GM18520 (cell line): ENCODE measurements around the gene C3orf52.

Experiments
- ATAC-seq: cut with Tn5 transposase; IDR thresholded peaks from one replicate; pipeline ENCODE4 v1.9.1; 2021; ENCODE audit not compliant: unreplicated experiment

C3orf52 gene

DNA sequence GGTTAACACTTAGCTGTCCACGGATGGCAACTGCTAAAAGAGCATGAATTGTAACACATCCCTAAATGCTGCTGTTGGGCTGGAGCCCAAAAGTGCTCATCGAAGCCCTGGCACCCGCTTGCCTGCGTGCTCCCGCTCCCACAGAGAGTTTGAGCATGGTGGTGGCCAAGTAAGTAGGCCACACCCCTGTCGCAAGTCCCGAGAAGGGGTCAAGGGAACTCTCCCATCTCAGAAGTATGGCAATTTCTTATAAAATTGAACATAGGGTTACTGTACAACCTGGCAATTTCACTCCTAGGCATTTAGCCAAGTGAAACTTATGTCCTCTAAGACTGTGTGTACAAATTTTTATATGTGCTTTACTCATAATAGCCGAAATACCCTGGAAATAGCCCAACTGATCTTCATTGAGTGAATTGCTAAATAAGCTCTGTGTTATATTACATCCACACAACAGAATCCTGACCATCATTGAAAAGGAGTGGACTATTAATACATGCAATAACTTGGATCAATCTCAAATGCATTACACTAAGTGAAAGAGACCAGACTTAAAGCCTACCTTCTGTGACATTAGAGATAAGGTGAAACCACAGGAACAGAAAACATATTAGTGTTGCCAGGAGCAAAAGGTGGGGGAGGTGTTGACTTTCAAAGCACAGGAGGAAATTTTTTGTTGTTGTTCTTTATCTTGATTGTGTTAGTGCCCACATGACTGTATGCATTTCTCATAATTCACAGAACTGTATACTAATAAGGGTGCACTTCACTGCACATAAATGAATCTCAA is 48.3 kb downstream of the C3orf52 start:
- ATAC-seq = no peak

DNA sequence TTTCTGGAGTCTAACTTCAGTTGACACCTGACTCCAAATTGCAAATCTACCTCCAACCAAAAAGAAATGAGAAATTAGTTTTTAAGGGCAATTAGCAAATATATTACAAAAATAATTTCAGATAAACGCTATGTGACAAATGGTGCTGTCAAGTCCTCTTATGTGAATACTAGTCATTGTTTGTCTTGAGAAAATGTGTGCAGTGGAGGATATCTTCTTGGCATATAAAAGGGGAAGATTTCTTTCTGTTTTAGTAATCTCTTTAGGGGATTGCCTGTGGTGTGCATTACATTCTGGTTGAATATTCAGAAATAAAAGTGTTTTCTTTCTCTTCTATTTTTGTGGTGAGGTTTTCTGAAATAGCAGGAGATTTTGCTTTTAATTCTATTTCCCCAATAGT is 49.9 kb downstream of the C3orf52 start:
- no peak for ATAC-seq

DNA sequence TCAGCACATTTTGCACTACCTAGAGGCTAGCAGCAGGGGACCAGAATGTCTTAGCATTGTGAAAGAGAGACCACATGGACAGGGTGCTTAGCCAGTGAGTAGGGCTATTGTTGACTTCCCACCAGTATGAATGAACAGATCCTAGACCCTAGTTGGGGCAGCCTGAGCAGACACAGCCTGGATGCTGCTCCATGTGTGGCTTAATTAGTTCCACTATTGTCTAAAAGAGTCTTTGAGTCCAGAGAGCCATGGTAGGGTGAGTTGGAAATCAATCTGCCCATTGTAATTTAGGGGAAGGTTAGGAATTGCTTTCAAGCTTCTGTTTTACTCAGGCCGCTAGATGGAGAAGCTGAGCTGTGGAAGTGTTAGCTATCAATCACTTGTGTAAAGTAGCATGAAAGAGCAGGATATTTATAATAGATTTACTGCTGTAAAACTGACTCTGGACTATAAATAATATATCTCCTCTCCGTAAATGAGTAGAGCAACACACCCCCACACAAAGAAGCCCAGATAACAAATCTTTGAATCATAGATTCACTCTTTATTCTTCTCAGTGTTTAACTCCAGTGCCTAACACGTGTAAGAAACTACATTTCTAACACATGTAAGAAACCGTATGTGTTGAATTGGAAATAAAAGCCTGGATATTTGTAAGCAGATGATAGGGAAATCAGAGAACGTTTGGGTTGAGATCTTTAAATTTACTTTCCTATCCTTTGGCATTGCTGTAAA is 50.9 kb downstream of the C3orf52 start:
- ATAC-seq = no peak

- no peak for ATAC-seq
Measured at GRCh38 chr3:112137781-112138180, 51.6 kb downstream of the C3orf52 start.

- no peak for ATAC-seq
Measured at GRCh38 chr3:112138219-112138969, 52.2 kb downstream of the C3orf52 start.

DNA sequence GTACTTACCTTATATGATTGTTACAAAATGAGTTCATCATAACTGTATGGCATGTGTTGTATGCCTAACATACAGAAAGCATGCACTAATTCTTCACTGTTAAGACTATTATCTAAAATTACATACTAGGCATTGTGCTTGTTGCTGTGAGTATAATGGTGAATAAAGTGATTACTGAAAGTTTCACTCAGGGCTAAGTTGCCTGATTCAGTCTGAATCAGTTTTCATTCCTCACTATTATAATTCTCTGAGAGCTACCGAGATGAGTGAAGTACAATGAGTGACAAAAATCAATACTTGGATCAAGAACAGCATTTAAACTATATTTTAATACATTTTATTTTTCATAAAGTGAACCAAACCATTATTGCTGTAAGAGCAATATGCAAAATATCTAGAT is 54.4 kb downstream of the C3orf52 start:
- ATAC-seq = no peak

DNA sequence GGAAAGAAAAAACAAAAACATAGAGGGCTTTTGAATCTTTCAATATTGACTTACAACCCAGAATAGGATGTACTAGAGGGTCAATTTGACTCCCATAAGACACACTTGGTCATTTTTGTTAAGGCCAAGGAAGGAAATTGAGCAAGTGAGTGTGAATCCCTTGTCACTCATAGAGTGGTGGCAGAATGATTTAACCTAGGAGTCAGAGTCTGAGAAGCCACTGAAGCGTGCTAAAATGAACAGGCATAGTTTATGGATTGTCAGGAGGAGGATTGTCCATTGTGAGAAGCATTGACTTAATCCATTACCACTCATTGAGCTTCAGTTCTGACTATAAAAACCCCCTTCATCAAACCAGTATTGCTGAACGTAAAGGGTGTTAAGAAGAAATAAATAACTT is 55.1 kb downstream of the C3orf52 start:
- no peak for ATAC-seq

- ATAC-seq = peak; percentile 84
Measured at GRCh38 chr3:112143251-112143650, 57.1 kb downstream of the C3orf52 start.

DNA sequence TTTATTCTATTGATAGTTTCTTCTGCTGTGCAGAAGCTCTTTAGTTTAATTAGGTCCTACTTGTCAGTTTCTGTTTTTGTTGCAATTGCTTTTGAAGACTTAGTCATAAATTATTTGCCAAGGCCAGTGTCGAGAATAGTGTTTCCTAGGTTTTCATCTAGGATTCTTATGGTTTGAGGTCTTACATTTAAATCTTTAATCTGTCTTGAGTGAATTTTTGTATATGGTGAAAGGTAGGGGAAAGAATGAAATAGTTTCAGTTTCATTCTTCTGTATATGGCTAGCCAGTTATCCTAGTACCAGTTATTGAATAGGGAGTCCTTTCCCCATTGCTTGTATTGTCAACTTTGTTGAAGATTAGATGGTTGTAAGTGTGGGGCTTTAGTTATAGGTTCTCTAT is 57.5 kb downstream of the C3orf52 start:
- no peak for ATAC-seq

DNA sequence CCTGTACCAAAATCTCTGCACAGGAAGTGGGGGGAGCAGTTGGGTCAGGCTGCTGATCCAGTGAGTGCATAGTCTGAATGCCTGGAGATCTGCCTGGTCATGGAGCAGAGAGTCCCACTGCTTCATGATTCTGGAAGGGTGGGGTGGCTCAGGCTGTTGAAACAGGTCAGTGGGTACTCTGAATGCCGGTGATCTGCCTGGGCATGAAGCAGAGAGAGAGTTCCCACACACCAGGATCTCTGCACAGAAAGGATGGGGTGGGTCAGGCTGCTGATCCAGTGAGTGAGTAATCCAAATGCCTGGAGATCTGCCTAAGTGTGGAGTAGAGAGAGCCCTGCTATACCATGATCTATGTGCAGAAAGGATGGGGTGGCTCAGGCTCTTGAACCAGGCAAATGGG is 62.9 kb downstream of the C3orf52 start:
- ATAC-seq = no peak

DNA sequence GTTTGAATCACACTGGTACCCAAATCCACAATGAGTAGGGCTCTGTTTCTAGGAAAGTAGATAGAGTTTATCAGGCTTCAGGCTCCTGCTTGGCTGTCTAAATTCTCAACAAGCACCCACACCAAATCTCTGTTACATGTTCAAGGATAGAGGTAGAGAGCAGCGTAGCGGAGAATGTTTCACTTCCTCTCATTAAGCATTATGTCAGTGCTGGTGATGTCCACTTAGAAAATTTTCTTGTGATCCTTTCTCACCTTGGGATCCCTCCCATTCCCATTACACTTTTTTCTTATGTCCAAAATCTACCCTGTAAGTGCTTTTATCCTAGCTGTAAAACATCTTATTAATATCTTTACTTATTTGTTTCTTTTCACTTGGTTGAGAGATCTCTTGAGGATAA is 81.6 kb downstream of the C3orf52 start:
- ATAC-seq = peak; percentile 63
